ENCODE results near the gene PER2. TPM values are rescaled to one million over a fixed set of nuclear protein-coding genes. Genes with fewer than 3 reads are reported as not detected.

PER2 gene
- total and polyA plus RNA-seq, 2 of the 4 experiments (the other 2 are of a cell fraction): 1.7 to 3.2 TPM

DNA sequence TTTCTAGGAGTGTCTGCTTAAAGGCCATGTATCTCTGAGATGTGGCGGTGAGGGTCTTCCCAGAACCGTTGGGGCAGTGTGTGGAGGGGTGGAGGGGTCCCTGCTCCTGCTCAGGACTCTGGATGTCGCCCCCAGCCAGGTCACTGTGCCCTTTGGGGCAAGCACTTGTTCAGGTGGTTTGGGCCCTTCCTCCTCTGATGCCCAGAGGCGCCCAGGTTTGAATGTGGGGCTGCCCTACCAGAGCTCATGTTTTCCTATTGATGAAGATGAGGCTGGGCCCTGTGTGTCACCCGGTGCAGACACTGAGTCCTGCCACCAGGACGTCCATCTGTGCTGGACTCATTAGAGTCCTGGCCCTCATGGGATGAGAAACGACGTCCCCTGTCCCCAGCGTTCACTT lies 14.3 kb upstream of the PER2 start:
- dilution Hi-C loops (cut with HindIII; ENCODE audit: low sequenced_read_pairs, unreplicated experiment) (no loop called here), in situ Hi-C loops (cut with MboI; ENCODE audit: low sequenced_read_pairs) (no loop called here), intact Hi-C loops (cut with micrococcal nuclease) (no loop called here)
- no peak overlapping the region for H4K8ac ChIP-seq (ENCODE audit: low read depth in 2 of 2, low read length in 2 of 2)
- no peak overlapping the region for H3K18ac ChIP-seq (ENCODE audit: low read depth, low read length)
- ChIA-PET CTCF (no interaction called here), POLR2A (ENCODE audit: unreplicated experiment) (no interaction called here)
- BruUV-seq (replicated peaks): no TSS peak
- no peak overlapping the region for H2BK15ac ChIP-seq (ENCODE audit: low read depth, low read length)
- no peak overlapping the region for H3K4me2 ChIP-seq (ENCODE audit: low read depth, low read length)
- no peak for DNase-seq
- H2BK120ac ChIP-seq (ENCODE audit: low read depth, low read length): no peak overlapping the region
- H3K14ac ChIP-seq (replicated peaks; ENCODE audit: low read depth, low read length): no peak overlapping the region
- TF ChIP-seq CTCF (conservative IDR thresholded peaks at IDR 0.05; ENCODE audit: low read depth, low read length) (no peak), POLR2A (IDR thresholded peaks at IDR 0.05; ENCODE audit: low read depth, low read length) (no peak), BHLHE40 (IDR thresholded peaks at IDR 0.05; ENCODE audit: low read depth, low read length) (no peak), RFX5 (IDR thresholded peaks at IDR 0.05; ENCODE audit: low read depth, low read length) (no peak)
- no peaks in the 10 kb centered on the region for H4K20me1 ChIP-seq (ENCODE audit: insufficient read depth, low read length)
- no peak overlapping the region for H3K27ac ChIP-seq (ENCODE audit: insufficient read depth, low read length)
- ATAC-seq (ENCODE audit: low read depth): no peak
- no peaks in the 10 kb centered on the region for H3K9me3 ChIP-seq (ENCODE audit: control insufficient read depth, insufficient read depth, low read length)
- no peak overlapping the region for H2BK20ac ChIP-seq (ENCODE audit: low read depth, low read length)
- H4K91ac ChIP-seq (ENCODE audit: insufficient read depth, low read depth, low read length): no peak overlapping the region
- no peak overlapping the region for H4K5ac ChIP-seq (ENCODE audit: low read depth, low read length)
- no peak overlapping the region for H2BK5ac ChIP-seq (ENCODE audit: low read depth, low read length, poor library complexity, severe bottlenecking)
- H3K23ac ChIP-seq (ENCODE audit: low read depth, low read length): no peak overlapping the region
- H3K4me1 ChIP-seq (ENCODE audit: control insufficient read depth, insufficient read depth, low read length): no peaks in the 10 kb centered on the region
- H3K4ac ChIP-seq (ENCODE audit: low read depth, low read length): no peak overlapping the region
- H3K79me1 ChIP-seq (ENCODE audit: low read depth in 1 of 2, low read length in 2 of 2): no peaks in the 10 kb centered on the region
- H2AK5ac ChIP-seq (ENCODE audit: low read depth, low read length): no peak overlapping the region
- H3K27me3 ChIP-seq (ENCODE audit: control insufficient read depth, insufficient read depth, low read length): peaks cover 27% of the 10 kb centered on the region
- no peak overlapping the region for H2AK9ac ChIP-seq (replicated peaks; ENCODE audit: low read depth, low read length, poor library complexity)
- no peak overlapping the region for H3K4me3 ChIP-seq (ENCODE audit: insufficient read depth, low read depth, low read length)
- no peak overlapping the region for H3K9ac ChIP-seq (ENCODE audit: low read depth, low read length)
- H3K56ac ChIP-seq (ENCODE audit: extremely low read depth, insufficient read depth, low read length): no peak overlapping the region
- H2AFZ ChIP-seq (replicated peaks; ENCODE audit: low read length, poor library complexity): no peak overlapping the region
- H3K36me3 ChIP-seq (ENCODE audit: control insufficient read depth, insufficient read depth, low read length): no peaks in the 10 kb centered on the region
- 70% methylated on average over 4 of the region's 9 CpGs; no CpG with 5 or more reads in 1 of the 2 experiments for WGBS, 2 experiments (ENCODE audit: extremely low coverage in 2 of 2, insufficient read length in 1 of 2)
- no peaks in the 10 kb centered on the region for H3K9me1 ChIP-seq (ENCODE audit: insufficient read depth, low read length)

All from IMR-90 (cell line).